K562 (cell line): Measurements from ENCODE around the gene BNIP2. TPM values are rescaled to one million over a fixed set of nuclear protein-coding genes. Genes with fewer than 3 reads are reported as not detected.

Experiments
- ATAC-seq: fragments of 200-7000 bp; cut with Tn5 transposase; 3 replicates; pipeline ENCODE4 v1.9.1; 2020; ENCODE audit warnings: moderate library complexity
- BruUV-seq: library from RNA; stranded (reverse); fragments of 400-500 nt; replicated peaks from 2 replicates; lab custom pipeline; 2021; lab: Mats Ljungman, UMichigan
- CTCF ChIA-PET: fragments of 300-600 bp; formaldehyde crosslinking; extraction: SDS; loops from one replicate; lab custom pipeline; 2021; ENCODE audit warnings: low intra/inter-chr PET ratio; lab: Yijun Ruan, JAX
- POLR2A ChIA-PET: fragments of 300-600, 350-650 bp; sonication (Branson Sonifier 250); formaldehyde crosslinking; extraction: SDS; loops from one replicate; lab custom pipeline; 2021; ENCODE audit warnings: antibody characterized with exemption, inconsistent platforms; lab: Yijun Ruan, JAX
- DNase-seq, 4 experiments: peaks; one replicate each; pipeline versions ENCODE4 v3.0.0 to v3.0.0-alpha.2; 2011 to 2018; ENCODE audit warnings: low spot score in 3 of 4, mixed read lengths in 3 of 4; ENCODE audit errors: extremely low read depth in 1 of 4
- FAIRE-seq: peaks from 2 replicates; lab custom pipeline; 2011; peaks lifted over from hg19 to GRCh38; lab: Jason Lieb, UNC
- H2AFZ ChIP-seq: 2 replicates; pipeline ENCODE4 v1.6.0; 2011; ENCODE audit warnings: low read depth, low read length, control low read depth, inconsistent platforms
- H3K27ac ChIP-seq: fragments of 200-600 bp; 3 replicates; pipeline ENCODE4 v1.8.0; 2011; ENCODE audit warnings: low read depth, mild to moderate bottlenecking, control low read depth, inconsistent platforms, low read length, moderate library complexity, mixed read lengths; ENCODE audit errors: extremely low read depth
- H3K27me3 ChIP-seq, 2 experiments: fragments of 300-600 bp in 1 of 2; 2 replicates in 1 of 2; 3 replicates in 1 of 2; pipeline versions ENCODE4 v1.6.0 to v1.8.0; 2011; ENCODE audit warnings: inconsistent platforms in 2 of 2, low read length in 2 of 2, mild to moderate bottlenecking in 1 of 2, mixed read lengths in 1 of 2, moderate library complexity in 1 of 2; ENCODE audit not compliant: control insufficient read depth in 2 of 2, insufficient read depth in 2 of 2
- H3K36me3 ChIP-seq: fragments of 300-600 bp; 3 replicates; pipeline ENCODE4 v1.8.0; 2011; ENCODE audit warnings: mild to moderate bottlenecking, low read length, inconsistent platforms; ENCODE audit not compliant: control insufficient read depth, insufficient read depth
- H3K4me1 ChIP-seq, 2 experiments: fragments of 200-600 bp in 1 of 2; replicated peaks in 1 of 2; 2 replicates in 1 of 2; 3 replicates in 1 of 2; pipeline versions ENCODE4 v1.5.1 to v1.8.0; 2011; ENCODE audit warnings: inconsistent platforms in 2 of 2, low read length in 2 of 2, mild to moderate bottlenecking in 1 of 2, mixed read lengths in 1 of 2, moderate library complexity in 1 of 2; ENCODE audit not compliant: control insufficient read depth in 2 of 2, insufficient read depth in 2 of 2
- H3K4me2 ChIP-seq: 2 replicates; pipeline ENCODE4 v1.6.1; 2011; ENCODE audit warnings: low read length, control low read depth, inconsistent platforms, mixed read lengths; ENCODE audit not compliant: insufficient read depth
- H3K4me3 ChIP-seq: fragments of 200-600 bp; sonication (generic), shearing (Covaris generic); 2 replicates; pipeline ENCODE4 v1.5.1; 2016; ENCODE audit warnings: control low read depth, inconsistent platforms
- H3K79me2 ChIP-seq: fragments of 200-600 bp; 3 replicates; pipeline ENCODE4 v1.8.0; 2011; ENCODE audit warnings: low read length, inconsistent platforms; ENCODE audit not compliant: control insufficient read depth, insufficient read depth
- H3K9ac ChIP-seq, 2 experiments: 2 replicates each; pipeline versions ENCODE4 v1.6.0 to v1.6.1; 2011; ENCODE audit warnings: low read depth in 2 of 2, low read length in 2 of 2, control low read depth in 1 of 2, inconsistent platforms in 1 of 2, mild to moderate bottlenecking in 1 of 2, mixed read lengths in 1 of 2; ENCODE audit not compliant: insufficient read depth in 1 of 2
- H3K9me1 ChIP-seq: one replicate; pipeline ENCODE4 v1.6.0; 2011; ENCODE audit warnings: inconsistent platforms, mild to moderate bottlenecking, low read length, moderate library complexity; ENCODE audit not compliant: control insufficient read depth, insufficient read depth
- H3K9me3 ChIP-seq: replicated peaks from 2 replicates; pipeline ENCODE4 v1.5.1; 2011; ENCODE audit warnings: low read depth, low read length, inconsistent platforms; ENCODE audit not compliant: control insufficient read depth, insufficient read depth
- H4K20me1 ChIP-seq: replicated peaks from 2 replicates; pipeline ENCODE4 v1.6.1; 2011; ENCODE audit warnings: low read length, inconsistent platforms, mixed read lengths; ENCODE audit not compliant: control insufficient read depth, insufficient read depth
- BMI1 ChIP-seq: fragments of 150-350 bp; IDR thresholded peaks from 2 replicates; pipeline ENCODE4 v1.6.1; 2014; ENCODE audit warnings: low read length
- CHD1 ChIP-seq: fragments of 200-600 bp; sonication (generic); IDR thresholded peaks from one replicate; pipeline ENCODE4 v1.6.1; 2012; ENCODE audit warnings: mild to moderate bottlenecking, moderate library complexity, low read length, inconsistent platforms
- FOXJ2 ChIP-seq: fragments of 200-800 bp; sonication (Bioruptor generic); IDR thresholded peaks from 2 replicates; pipeline ENCODE4 v1.6.1; 2016; ENCODE audit warnings: missing genetic modification characterization, missing compliant biosample characterization
- GMEB1 ChIP-seq: fragments of 250-450 bp; sonication (Bioruptor Pico); IDR thresholded peaks from 2 replicates; pipeline ENCODE4 v1.4.0; 2020; ENCODE audit warnings: mild to moderate bottlenecking
- KDM1A ChIP-seq, 2 experiments: fragments of 450-650 bp; IDR thresholded peaks; 2 replicates each; pipeline ENCODE4 v1.6.1; 2016; ENCODE audit warnings: mild to moderate bottlenecking in 2 of 2
- NELFE ChIP-seq: IDR thresholded peaks from 2 replicates; pipeline ENCODE4 v1.6.1; 2011; ENCODE audit warnings: mild to moderate bottlenecking; ENCODE audit not compliant: insufficient read depth, insufficient read length
- TAF9B ChIP-seq: fragments of 450-650 bp; IDR thresholded peaks from 2 replicates; pipeline ENCODE4 v1.6.1; 2018; ENCODE audit warnings: mild to moderate bottlenecking; ENCODE audit not compliant: partially characterized antibody
- TSHZ1 ChIP-seq: fragments of 250-450 bp; sonication (Bioruptor Pico); IDR thresholded peaks from 2 replicates; pipeline ENCODE4 v1.4.0; 2020; ENCODE audit warnings: mild to moderate bottlenecking, moderate library complexity
- ZFX ChIP-seq: sonication (generic); formaldehyde crosslinking; IDR thresholded peaks from 2 replicates; pipeline ENCODE4 v1.8.0; 2022; ENCODE audit warnings: mild to moderate bottlenecking, missing genetic modification reagents, moderate library complexity
- ZNF124 ChIP-seq: sonication (generic); formaldehyde crosslinking; IDR thresholded peaks from 2 replicates; pipeline ENCODE4 v1.8.1; 2022; ENCODE audit warnings: missing genetic modification reagents
- ZNF165 ChIP-seq: fragments of 250-450 bp; sonication (Bioruptor Pico); IDR thresholded peaks from 2 replicates; pipeline ENCODE4 v1.4.0; 2020; ENCODE audit warnings: borderline replicate concordance
- ZNF174 ChIP-seq: fragments of 250-450 bp; sonication (Bioruptor Pico); IDR thresholded peaks from 2 replicates; pipeline ENCODE4 v1.4.0; 2020; ENCODE audit warnings: mild to moderate bottlenecking
- ZNF444 ChIP-seq: fragments of 250-450 bp; sonication (Bioruptor Pico); IDR thresholded peaks from 2 replicates; pipeline ENCODE4 v1.4.0; 2020; ENCODE audit warnings: mild to moderate bottlenecking, moderate library complexity
- ZNF696 ChIP-seq: fragments of 250-450 bp; sonication (Bioruptor Pico); conservative IDR thresholded peaks from 2 replicates; pipeline ENCODE4 v1.4.0; 2020; ENCODE audit warnings: mild to moderate bottlenecking, moderate library complexity
- WGBS: fragments of 100-300 bp; shearing (Covaris generic); methylation state at CpG from one replicate; pipeline ENCODE4 v1.1.6; 2016; ENCODE audit warnings: low coverage, mixed read lengths; ENCODE audit not compliant: insufficient coverage; ENCODE audit errors: missing lambda C conversion rate; 5-methylcytosine and 5-hydroxymethylcytosine counted together
- in situ Hi-C: fragments of 300-500 bp; cut with MboI; formaldehyde crosslinking; loops from 4 replicates; pipeline ENCODE4 v1.15.0; 2018; ENCODE audit warnings: inconsistent platforms, mixed read lengths
- intact Hi-C: fragments of 100-400 bp; cut with micrococcal nuclease; formaldehyde crosslinking; loops from 2 replicates; pipeline ENCODE4 v1.14.2; 2022
- polyA plus RNA-seq, 8 experiments: library from polyadenylated mRNA; depleted of rRNA in 4 of 8; stranded (reverse) in 5 of 8; unstranded in 3 of 8; fragments of >200 nt; fragmentation: Nextera tagmentation in 2 of 8; fragmentation: Illumina TruSeq in 1 of 8; extraction: Ambion mirVana in 2 of 8; extraction: Trizol in 1 of 8; gene quantifications; 2 replicates each; pipeline versions ENCODE4 v1.2.1 to v1.2.3, GENCODE V29; 2011 to 2014; ENCODE audit warnings: inconsistent platforms in 1 of 8, missing spikeins in 1 of 8
- total RNA-seq, 7 experiments: library from RNA; depleted of rRNA in 6 of 7; stranded (reverse); fragments of >200 nt in 6 of 7; fragmentation: Illumina TruSeq in 2 of 7; extraction: Trizol in 2 of 7; gene quantifications; 2 replicates each; pipeline versions ENCODE4 v1.2.1 to v1.2.3, GENCODE V29; 2011 to 2021; ENCODE audit warnings: low replicate concordance in 1 of 7
- TF ChIP-seq, protein P1 (sequence below), 2 experiments: fragments of 450-650 bp in 1 of 2; IDR thresholded peaks; 2 replicates each; pipeline ENCODE4 v1.6.1; 2011 to 2017; ENCODE audit warnings: low read depth in 2 of 2, antibody characterized with exemption in 1 of 2, borderline replicate concordance in 1 of 2, low read length in 1 of 2, mild to moderate bottlenecking in 1 of 2, mixed read lengths in 1 of 2; ENCODE audit not compliant: control insufficient read depth in 1 of 2

Gene BNIP2
- total and polyA plus RNA-seq, 9 of the 15 experiments (the other 6 are each of a cell fraction or from before 2014, with no cell fraction given): 19.6 to 88.0 (median 52.5) TPM

DNA sequence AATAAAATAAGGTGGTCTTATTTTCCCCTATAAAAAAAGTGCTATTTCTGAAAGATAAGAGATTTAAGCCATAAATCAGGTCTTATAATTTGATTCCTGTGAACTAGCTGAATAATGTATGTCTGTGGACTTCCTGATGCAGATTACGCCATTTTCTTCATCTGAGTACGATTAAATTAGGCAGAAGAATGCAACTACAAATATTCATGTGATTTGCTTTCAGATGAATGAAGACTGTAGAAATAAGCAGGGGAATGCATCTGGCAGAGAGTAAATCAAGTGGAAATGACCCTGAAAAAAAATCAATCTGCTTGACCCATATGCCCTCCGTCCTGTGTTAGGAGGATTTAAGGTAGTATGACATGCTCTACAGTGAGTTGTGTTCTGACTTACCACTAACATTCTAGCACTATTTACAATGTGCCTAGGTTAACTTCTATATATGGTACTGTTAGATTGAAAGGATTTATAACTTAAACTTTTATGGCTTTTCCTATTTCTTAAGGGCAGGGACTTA lies 14.7 kb downstream of the BNIP2 start:
- no TSS peak for BruUV-seq
- Histone ChIP-seq H3K36me3 (peaks cover 86% of the 10 kb centered on the region), H3K79me2 (no peaks in the 10 kb centered on the region), H3K9me3 (no peaks in the 10 kb centered on the region), H3K4me2 (no peak overlapping the region), H3K9ac (no peak overlapping the region), H3K4me3 (no peak overlapping the region), H3K9me1 (no peaks in the 10 kb centered on the region), H4K20me1 (no peaks in the 10 kb centered on the region), H3K27me3 (no peaks in the 10 kb centered on the region), H3K4me1 (no peaks in the 10 kb centered on the region), H2AFZ (no peak overlapping the region)
- in situ Hi-C loops: no loop called here
- CTCF ChIA-PET: no interaction called here
- POLR2A ChIA-PET: interaction anchor here (1.3 kb wide), 1 partner anchor 9 kb away, joined by 3 read pairs; no protein-coding TSS in a partner anchor
- ATAC-seq: peak; percentile 17; the same call in 1 of the 3 replicates
- DNase-seq: no peak
- no peak for FAIRE-seq
- TF ChIP-seq FOXJ2 (no peak), ZNF174 (CRISPR knock-in tag) (no peak), ZNF444 (no peak), ZNF165 (CRISPR knock-in tag) (no peak), GMEB1 (CRISPR knock-in tag) (no peak), ZNF124 (CRISPR knock-in tag) (no peak), CHD1 (no peak), TAF9B (no peak), TSHZ1 (CRISPR knock-in tag) (no peak), KDM1A (IDR thresholded peaks at IDR 0.05) (no peak), ZFX (CRISPR knock-in tag) (no peak), NELFE (no peak), ZNF696 (CRISPR knock-in tag) (no peak), BMI1 (no peak)
- TF ChIP-seq, protein P1, sequence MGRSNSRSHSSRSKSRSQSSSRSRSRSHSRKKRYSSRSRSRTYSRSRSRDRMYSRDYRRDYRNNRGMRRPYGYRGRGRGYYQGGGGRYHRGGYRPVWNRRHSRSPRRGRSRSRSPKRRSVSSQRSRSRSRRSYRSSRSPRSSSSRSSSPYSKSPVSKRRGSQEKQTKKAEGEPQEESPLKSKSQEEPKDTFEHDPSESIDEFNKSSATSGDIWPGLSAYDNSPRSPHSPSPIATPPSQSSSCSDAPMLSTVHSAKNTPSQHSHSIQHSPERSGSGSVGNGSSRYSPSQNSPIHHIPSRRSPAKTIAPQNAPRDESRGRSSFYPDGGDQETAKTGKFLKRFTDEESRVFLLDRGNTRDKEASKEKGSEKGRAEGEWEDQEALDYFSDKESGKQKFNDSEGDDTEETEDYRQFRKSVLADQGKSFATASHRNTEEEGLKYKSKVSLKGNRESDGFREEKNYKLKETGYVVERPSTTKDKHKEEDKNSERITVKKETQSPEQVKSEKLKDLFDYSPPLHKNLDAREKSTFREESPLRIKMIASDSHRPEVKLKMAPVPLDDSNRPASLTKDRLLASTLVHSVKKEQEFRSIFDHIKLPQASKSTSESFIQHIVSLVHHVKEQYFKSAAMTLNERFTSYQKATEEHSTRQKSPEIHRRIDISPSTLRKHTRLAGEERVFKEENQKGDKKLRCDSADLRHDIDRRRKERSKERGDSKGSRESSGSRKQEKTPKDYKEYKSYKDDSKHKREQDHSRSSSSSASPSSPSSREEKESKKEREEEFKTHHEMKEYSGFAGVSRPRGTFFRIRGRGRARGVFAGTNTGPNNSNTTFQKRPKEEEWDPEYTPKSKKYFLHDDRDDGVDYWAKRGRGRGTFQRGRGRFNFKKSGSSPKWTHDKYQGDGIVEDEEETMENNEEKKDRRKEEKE (IDR thresholded peaks at IDR 0.05; ENCODE audit: borderline replicate concordance in 1 of 2, control insufficient read depth in 1 of 2, low read depth in 2 of 2, low read length in 1 of 2): no peak
- TF ChIP-seq, all 486 proteins: peak for 0
- no peak overlapping the region for H3K27ac ChIP-seq
- WGBS: 100% methylated on average over 3 of the region's 3 CpGs
- intact Hi-C loops: no loop called here
